ENCODE measurements around the gene C16orf90.

GRCh38 chr16:3467921-3468320, 27.4 kb downstream of the C16orf90 start:
- TF ChIP-seq CTCF (IDR thresholded peaks at IDR 0.05), result no peak
- TF ChIP-seq POLR2AphosphoS5 (IDR thresholded peaks at IDR 0.05), result no peak
- no peak for TF ChIP-seq POLR2A (IDR thresholded peaks at IDR 0.05)

Data from upper lobe of left lung (tissue), 4 donors.